Esophagus squamous epithelium (tissue), 5 donors: Measurements from ENCODE around the gene LGR6. TPM values are rescaled to one million over a fixed set of nuclear protein-coding genes. Genes with fewer than 3 reads are reported as not detected.

Experiments
- DNase-seq: peaks from one replicate; lab custom pipeline; 2025; lab: John Stamatoyannopoulos, UW
- H3K27ac ChIP-seq, 4 donors: fragments of 200-600 bp; sonication (generic); one replicate each; pipeline ENCODE4 v1.5.1; 2016 to 2019; ENCODE audit warnings: mild to moderate bottlenecking in 1 of 4
- H3K27me3 ChIP-seq, 4 donors: fragments of 200-600 bp; sonication (generic); 1 replicate in 3 of 4; 2 replicates in 1 of 4; pipeline versions ENCODE4 v1.5.1 to v1.6.0; 2017 to 2021; ENCODE audit warnings: antibody characterized with exemption in 1 of 4
- H3K36me3 ChIP-seq, 3 donors: fragments of 200-600 bp; sonication (generic); one replicate each; pipeline ENCODE4 v1.5.1; 2016 to 2019
- H3K4me1 ChIP-seq, 3 donors: fragments of 200-600 bp; sonication (generic); one replicate each; pipeline ENCODE4 v1.5.1; 2017 to 2019
- H3K4me3 ChIP-seq, 4 donors: fragments of 200-600 bp; sonication (generic); 1 replicate in 3 of 4; 2 replicates in 1 of 4; pipeline ENCODE4 v1.5.1; 2016 to 2019; ENCODE audit warnings: mild to moderate bottlenecking in 2 of 4, moderate library complexity in 1 of 4
- H3K9me3 ChIP-seq, 3 donors: fragments of 200-600 bp; sonication (generic); one replicate each; pipeline ENCODE4 v1.5.1; 2016 to 2019
- CTCF ChIP-seq, 6 experiments: fragments of 450-650 bp in 4 of 6; fragments of 200-600 bp in 2 of 6; sonication (generic) in 2 of 6; IDR thresholded peaks; one replicate each; pipeline ENCODE4 v1.5.1; 2016 to 2019; ENCODE audit warnings: antibody characterized with exemption in 6 of 6, mild to moderate bottlenecking in 4 of 6, moderate library complexity in 4 of 6
- POLR2A ChIP-seq, 4 donors: fragments of 450-650 bp; IDR thresholded peaks; one replicate each; pipeline ENCODE4 v1.6.1; 2017; ENCODE audit warnings: antibody characterized with exemption in 4 of 4, mild to moderate bottlenecking in 4 of 4, moderate library complexity in 3 of 4
- WGBS, 2 donors: methylation state at CpG; one replicate each; pipeline ENCODE4 v1.1.5; 2018; 5-methylcytosine and 5-hydroxymethylcytosine counted together
- intact Hi-C: fragments of 100-400 bp; cut with DNase I; formaldehyde crosslinking; loops from one replicate; pipeline ENCODE4 v1.15.0; 2022
- total RNA-seq, 4 donors: library from RNA; depleted of rRNA; stranded (reverse); fragments of >200 nt; gene quantifications; one replicate each; pipeline ENCODE4 v1.1.0, GENCODE V29; 2016
- donor health status: DM: yes; HTN: yes; CAD: no.

Gene LGR6
- total RNA-seq, 4 donors from 2014 or later, result 0.53 to 6.4 (median 2.9) TPM

GRCh38 chr1:202304375-202304774, 110.8 kb downstream of the LGR6 start:
- intact Hi-C loops, result no loop called here

GRCh38 chr1:202305168-202305567, 111.6 kb downstream of the LGR6 start:
- H3K27ac ChIP-seq, result no peak overlapping the region
- WGBS, 2 donors, result 33% methylated on average over 1 of the region's 1 CpG; no CpG with 5 or more reads in 1 of the 2 donors
- no peaks in the 10 kb centered on the region for H3K9me3 ChIP-seq
- TF ChIP-seq POLR2A (IDR thresholded peaks at IDR 0.05) (no peak), CTCF (IDR thresholded peaks at IDR 0.05) (no peak)
- H3K36me3 ChIP-seq, result no peaks in the 10 kb centered on the region
- no peak for DNase-seq
- H3K27me3 ChIP-seq, result peaks cover 0 to 50% (median 0%) of the 10 kb centered on the region in 4 donors
- H3K4me1 ChIP-seq, result no peaks in the 10 kb centered on the region
- no peak overlapping the region for H3K4me3 ChIP-seq
- intact Hi-C loops, result no loop called here

More at GRCh38 chr1:202304375-202304774, 110.8 kb downstream of the LGR6 start:
- Histone ChIP-seq H3K4me1 (no peaks in the 10 kb centered on the region), H3K27me3 (peaks cover 0 to 46% (median 0%) of the 10 kb centered on the region in 4 donors), H3K36me3 (no peaks in the 10 kb centered on the region), H3K4me3 (no peak overlapping the region), H3K9me3 (no peaks in the 10 kb centered on the region), H3K27ac (no peak overlapping the region)
- no peak for DNase-seq
- WGBS, 2 donors, result 82 to 100% methylated on average over 3 to 9 of the region's 9 CpGs
- no peak for TF ChIP-seq CTCF (IDR thresholded peaks at IDR 0.05)
- no peak for TF ChIP-seq POLR2A (IDR thresholded peaks at IDR 0.05)

GRCh38 chr1:202306535-202307345, 113.1 kb downstream of the LGR6 start:
- no peaks in the 10 kb centered on the region for H3K9me3 ChIP-seq
- H3K36me3 ChIP-seq, result no peaks in the 10 kb centered on the region
- DNase-seq, result no peak
- no peak overlapping the region for H3K4me3 ChIP-seq
- intact Hi-C loops, result no loop called here
- no peak overlapping the region for H3K27ac ChIP-seq
- TF ChIP-seq POLR2A (IDR thresholded peaks at IDR 0.05) (no peak), CTCF (IDR thresholded peaks at IDR 0.05) (no peak)
- H3K27me3 ChIP-seq, result peaks cover 0 to 52% (median 0%) of the 10 kb centered on the region in 4 donors
- 89% methylated on average over 9 of the region's 9 CpGs; no CpG with 5 or more reads in 1 of the 2 donors for WGBS, 2 donors
- peaks cover 0 to 1% (median 0%) of the 10 kb centered on the region in 3 donors for H3K4me1 ChIP-seq

- H3K4me3 ChIP-seq, result no peak overlapping the region
- peaks cover 0 to 8% (median 3%) of the 10 kb centered on the region in 3 donors for H3K4me1 ChIP-seq
- H3K27ac ChIP-seq, result no peak overlapping the region
- no peaks in the 10 kb centered on the region for H3K36me3 ChIP-seq
- DNase-seq, result no peak
- intact Hi-C loops, result no loop called here
- peaks cover 0 to 75% (median 0%) of the 10 kb centered on the region in 4 donors for H3K27me3 ChIP-seq
- no peaks in the 10 kb centered on the region for H3K9me3 ChIP-seq
- TF ChIP-seq CTCF (IDR thresholded peaks at IDR 0.05) (no peak), POLR2A (IDR thresholded peaks at IDR 0.05) (no peak)
These were observed 116.6 kb downstream of the LGR6 start for GRCh38 chr1:202310071-202310725.

GRCh38 chr1:202310746-202311145, 117.1 kb downstream of the LGR6 start:
- Histone ChIP-seq H3K9me3 (no peaks in the 10 kb centered on the region), H3K27ac (no peak overlapping the region), H3K4me3 (no peak overlapping the region), H3K36me3 (no peaks in the 10 kb centered on the region), H3K4me1 (peaks cover 0 to 8% (median 3%) of the 10 kb centered on the region in 3 donors), H3K27me3 (peaks cover 0 to 78% (median 0%) of the 10 kb centered on the region in 4 donors)
- TF ChIP-seq CTCF (IDR thresholded peaks at IDR 0.05), result no peak
- TF ChIP-seq POLR2A (IDR thresholded peaks at IDR 0.05), result no peak
- DNase-seq, result no peak
- 80 to 88% methylated on average over 1 to 3 of the region's 3 CpGs for WGBS, 2 donors
- intact Hi-C loops, result no loop called here
